Measurements from ENCODE around the gene ZNF627. TPM values are rescaled to one million over a fixed set of nuclear protein-coding genes. Genes with fewer than 3 reads are reported as not detected.
A peak's percentile ranks its signal among the peaks of the same experiment; 100 is the strongest.
"Not testable (repeated sequence)": the region's sequence is repeated elsewhere in the genome, so short reads cannot be mapped to it uniquely, and the experiment has no call there.

ZNF627 gene
- total RNA-seq, 1 donor from 2014 or later, result 17.3 TPM

DNA sequence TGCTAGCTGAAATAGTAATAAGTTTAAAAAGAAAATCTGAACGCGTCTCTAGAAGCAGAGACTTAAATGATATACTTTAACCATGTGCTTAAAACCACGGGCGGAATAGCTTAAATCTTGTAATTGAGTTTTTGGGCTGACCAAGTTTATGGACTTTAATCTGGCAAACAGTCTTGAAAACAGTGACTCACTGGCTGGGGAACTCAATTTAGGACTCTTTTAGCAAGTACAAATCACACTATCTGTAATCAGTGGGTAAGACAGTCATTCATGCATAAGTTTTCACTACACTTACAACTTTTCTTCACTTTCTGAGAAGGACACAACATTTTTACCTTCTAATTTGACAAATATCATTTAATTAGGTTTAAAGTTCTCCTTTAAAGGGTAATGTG lies 26.8 kb downstream of the ZNF627 start:
- DNase-seq (ENCODE audit: low read depth in 2 of 2), result no peak

DNA sequence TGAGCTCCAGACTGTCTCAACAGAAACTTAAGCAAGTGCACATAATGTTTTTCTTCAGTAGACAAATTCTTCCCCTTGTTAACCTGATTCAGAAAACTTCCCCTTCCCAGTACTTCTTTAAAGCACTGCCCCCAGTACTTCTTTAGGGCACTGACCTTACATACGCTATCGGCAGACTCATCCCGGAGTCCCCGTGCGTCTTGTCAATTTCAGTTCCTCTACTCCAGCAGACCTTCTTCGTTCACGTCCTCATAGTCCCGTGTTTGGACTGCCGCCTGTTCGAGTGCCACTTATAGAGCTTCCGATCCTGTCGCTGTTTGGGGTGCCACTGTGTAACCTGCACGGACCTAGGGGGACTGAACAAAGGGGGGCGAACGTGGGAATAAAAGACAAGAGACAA lies 29.0 kb downstream of the ZNF627 start:
- DNase-seq (ENCODE audit: low read depth in 2 of 2), result no peak

DNA sequence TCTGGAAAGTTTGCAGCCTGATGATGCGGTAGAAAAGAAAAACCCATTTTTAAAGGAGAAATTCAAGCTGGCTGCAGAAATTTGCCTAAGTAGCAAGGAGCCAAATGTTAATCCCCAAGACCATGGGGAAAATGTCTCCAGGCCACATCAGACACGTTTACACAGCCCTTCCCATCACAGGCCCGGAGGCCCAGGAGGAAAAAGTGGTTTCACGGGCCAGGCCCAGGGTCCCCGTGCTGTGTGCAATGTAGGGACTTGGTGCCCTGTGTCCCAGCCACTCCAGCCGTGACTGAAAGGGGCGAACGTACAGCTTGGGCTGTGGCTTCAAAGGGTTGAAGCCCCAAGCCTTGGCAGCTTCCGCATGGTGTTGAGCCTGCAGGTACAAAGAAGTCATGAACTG lies 35.9 kb downstream of the ZNF627 start:
- no peak for DNase-seq (ENCODE audit: low read depth in 2 of 2)

GRCh38 chr19:11634018-11634662 lies 36.9 kb downstream of the ZNF627 start:
- DNase-seq (ENCODE audit: low read depth in 2 of 2), result not testable (repeated sequence)

DNA sequence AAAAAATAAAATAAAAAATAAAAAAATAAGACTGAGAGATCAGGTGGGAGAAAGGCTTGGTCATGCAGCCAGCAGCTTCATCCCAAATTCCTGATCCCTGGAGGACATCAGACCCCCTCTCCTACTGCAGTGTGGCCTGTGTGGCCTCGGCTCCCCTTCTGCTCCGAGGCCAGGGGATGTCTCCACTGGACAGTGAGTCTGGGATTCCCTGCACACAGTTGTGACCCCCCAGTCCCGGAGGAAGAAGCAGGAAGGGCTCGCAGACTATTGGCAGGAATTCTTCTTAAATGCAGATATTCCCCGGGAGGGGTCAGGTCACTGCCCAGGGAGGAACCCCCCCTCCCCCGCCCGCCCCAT lies 41.9 kb downstream of the ZNF627 start:
- DNase-seq (ENCODE audit: low read depth in 2 of 2), result no peak

- peak; percentile 76 to 92 for DNase-seq (ENCODE audit: low read depth in 2 of 2)
These were observed 42.6 kb downstream of the ZNF627 start for GRCh38 chr19:11639602-11640471.

DNA sequence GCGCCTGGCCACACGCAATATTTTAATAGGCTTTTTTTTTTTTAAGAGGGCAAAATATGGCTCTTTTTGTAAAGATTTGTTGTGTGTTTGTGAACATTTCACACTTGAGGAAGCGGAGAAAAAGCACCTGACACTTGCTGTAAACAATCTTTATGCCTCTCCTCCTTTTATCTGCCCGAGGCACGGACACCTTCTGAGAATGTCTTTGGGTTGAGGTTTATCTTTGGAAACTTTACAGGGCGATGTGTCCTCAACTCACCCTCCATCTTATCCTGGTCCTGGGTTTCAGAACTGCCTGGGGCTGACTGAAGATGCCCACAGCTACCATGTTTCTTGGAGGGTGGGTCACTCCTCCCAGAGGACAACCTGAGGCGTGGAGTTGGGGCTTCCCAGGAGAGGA lies 44.0 kb downstream of the ZNF627 start:
- DNase-seq (ENCODE audit: low read depth in 2 of 2), result no peak

DNA sequence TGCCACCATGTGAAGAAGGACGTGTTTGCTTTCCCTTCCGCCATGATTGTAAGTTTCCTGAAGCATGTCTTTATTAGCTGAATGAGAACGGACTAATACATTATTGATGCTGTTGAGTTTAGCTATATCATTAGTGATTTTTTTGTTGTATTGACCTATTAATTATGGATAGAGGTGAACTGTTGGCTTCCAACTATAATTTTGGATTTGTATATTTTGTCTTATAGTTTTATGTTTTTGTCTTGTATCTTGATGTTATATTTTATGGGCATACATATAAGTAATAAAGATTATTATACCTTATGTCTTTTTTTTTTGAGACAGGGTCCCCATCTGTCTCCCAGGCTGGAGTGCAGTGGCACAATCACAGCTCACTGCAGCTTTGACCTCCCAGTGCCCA lies 45.6 kb downstream of the ZNF627 start:
- no peak for DNase-seq (ENCODE audit: low read depth in 2 of 2)

DNA sequence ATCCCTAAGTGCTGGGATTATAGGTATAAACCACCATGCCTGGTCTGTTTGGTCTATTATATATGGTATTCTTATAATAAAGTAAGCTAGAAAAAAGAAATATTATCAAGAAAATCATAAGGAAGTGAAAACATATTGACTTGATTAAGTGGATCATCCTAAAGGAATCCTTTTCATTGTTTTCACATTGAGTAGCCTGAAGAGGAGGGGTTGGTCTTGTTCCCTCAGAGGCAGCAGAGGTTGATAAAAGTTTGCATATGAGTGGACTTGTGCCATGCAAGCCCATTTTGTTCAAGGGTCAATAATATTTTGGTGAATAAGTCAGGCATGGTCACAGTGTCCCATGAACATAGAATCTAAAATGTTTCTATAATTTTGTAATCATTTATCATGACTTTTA lies 52.7 kb downstream of the ZNF627 start:
- DNase-seq (ENCODE audit: low read depth in 2 of 2), result no peak

GRCh38 chr19:11651062-11651461 lies 53.8 kb downstream of the ZNF627 start:
- DNase-seq (ENCODE audit: low read depth in 2 of 2), result no peak

GRCh38 chr19:11652056-11652455 lies 54.8 kb downstream of the ZNF627 start:
- no peak for DNase-seq (ENCODE audit: low read depth in 2 of 2)

DNA sequence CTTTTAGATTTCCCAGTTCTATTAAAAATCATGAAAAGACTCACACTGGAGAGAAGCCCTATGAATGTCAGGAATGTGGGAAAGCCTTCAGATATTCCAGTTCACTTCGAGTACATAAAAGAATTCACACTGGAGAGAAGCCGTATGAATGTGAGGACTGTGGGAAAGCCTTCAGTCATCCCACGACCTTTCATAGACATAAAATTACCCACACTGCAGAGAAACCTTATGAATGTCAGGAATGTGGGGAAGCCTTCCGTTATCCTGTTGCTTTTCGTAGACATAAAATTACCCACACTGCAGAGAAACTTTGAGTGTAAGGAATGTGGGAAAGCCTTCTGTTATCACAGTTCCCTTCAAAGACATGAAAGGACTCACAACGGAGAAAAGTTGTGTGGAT lies 55.2 kb downstream of the ZNF627 start:
- DNase-seq (ENCODE audit: low read depth in 2 of 2), result no peak

GRCh38 chr19:11656535-11656934 lies 59.3 kb downstream of the ZNF627 start:
- DNase-seq (ENCODE audit: low read depth in 2 of 2), result no peak

- DNase-seq (ENCODE audit: low read depth in 2 of 2), result no peak
These were observed 60.0 kb downstream of the ZNF627 start for GRCh38 chr19:11657307-11657706.

- DNase-seq (ENCODE audit: low read depth in 2 of 2), result no peak
These were observed 61.7 kb downstream of the ZNF627 start for GRCh38 chr19:11658970-11659369.

- no peak for DNase-seq (ENCODE audit: low read depth in 2 of 2)
These were observed 62.3 kb downstream of the ZNF627 start for GRCh38 chr19:11659612-11660011.

- no peak for DNase-seq (ENCODE audit: low read depth in 2 of 2)
These were observed 65.0 kb downstream of the ZNF627 start for GRCh38 chr19:11662278-11662677.

- DNase-seq (ENCODE audit: low read depth in 2 of 2), result no peak
These were observed 65.9 kb downstream of the ZNF627 start for GRCh38 chr19:11663181-11663591.

Other genes starting within 250 kb of the ZNF627 start
- 4.2 and 10.1 TPM in 2 replicates for gene PLPPR2, start 242.1 kb upstream of the ZNF627 start, total RNA-seq
- 1.0 and 1.1 TPM in 2 replicates for gene SWSAP1, start 222.8 kb upstream of the ZNF627 start, total RNA-seq
- 4.2 and 6.8 TPM in 2 replicates for gene EPOR, start 213.2 kb upstream of the ZNF627 start, total RNA-seq
- gene RGL3, start 178.2 kb upstream of the ZNF627 start, total RNA-seq, result 0.63 and 0.64 TPM in 2 replicates
- gene ODAD3, start 162.4 kb upstream of the ZNF627 start, total RNA-seq, result under 0.01 and 0.13 TPM in 2 replicates
- 101 and 136 TPM in 2 replicates for gene PRKCSH, start 161.8 kb upstream of the ZNF627 start, total RNA-seq
- gene ELAVL3, start 116.4 kb upstream of the ZNF627 start, total RNA-seq, result not detected in 2 replicates
- gene ZNF653, start 91.6 kb upstream of the ZNF627 start, total RNA-seq, result 5.3 and 5.4 TPM in 2 replicates
- 22.4 and 22.6 TPM in 2 replicates for gene ECSIT, start 68.3 kb upstream of the ZNF627 start, total RNA-seq
- not detected in 2 replicates for gene CNN1, start 58.6 kb upstream of the ZNF627 start, total RNA-seq
- 23.8 and 24.1 TPM in 2 replicates for gene ELOF1, start 38.3 kb upstream of the ZNF627 start, total RNA-seq
- 0.26 and 0.38 TPM in 2 replicates for gene ACP5, start 19.8 kb upstream of the ZNF627 start, total RNA-seq
- gene ZNF823, start 141.5 kb downstream of the ZNF627 start, total RNA-seq, result 7.1 and 9.1 TPM in 2 replicates
- gene ZNF441, start 169.5 kb downstream of the ZNF627 start, total RNA-seq, result 8.0 and 9.4 TPM in 2 replicates
- 0.89 and 1.5 TPM in 2 replicates for gene ZNF491, start 201.0 kb downstream of the ZNF627 start, total RNA-seq
- 5.9 and 7.2 TPM in 2 replicates for gene ZNF440, start 216.8 kb downstream of the ZNF627 start, total RNA-seq

Measured in dermis microvascular lymphatic vessel endothelial cell (primary cell).